K562 (cell line): ENCODE results near the gene FBXO22. TPM values are rescaled to one million over a fixed set of nuclear protein-coding genes. Genes with fewer than 3 reads are reported as not detected.
A peak's percentile ranks its signal among the peaks of the same experiment; 100 is the strongest.

ENCODE experiments used
- CHD4 ChIP-seq: fragments of 200-600 bp; sonication (generic); IDR thresholded peaks from 3 replicates; pipeline ENCODE4 v1.6.1; 2012; ENCODE audit warnings: low read depth, mild to moderate bottlenecking, mixed read lengths, low read length, inconsistent platforms; ENCODE audit not compliant: insufficient read depth, insufficient replicate concordance, poor library complexity, severe bottlenecking
- E2F3 ChIP-seq: fragments of 250-450 bp; sonication (Bioruptor Pico); IDR thresholded peaks from 2 replicates; pipeline ENCODE4 v1.4.0; 2020; ENCODE audit warnings: mild to moderate bottlenecking
- KDM2B ChIP-seq: fragments of 250-450 bp; sonication (Bioruptor Pico); IDR thresholded peaks from 2 replicates; pipeline ENCODE4 v1.8.0; 2021; ENCODE audit warnings: mild to moderate bottlenecking, moderate library complexity
- STAT5A ChIP-seq: IDR thresholded peaks from 2 replicates; pipeline ENCODE4 v1.6.1; 2012; ENCODE audit warnings: low read length, inconsistent platforms, borderline replicate concordance
- YBX1 ChIP-seq: fragments of 450-650 bp; IDR thresholded peaks from 2 replicates; pipeline ENCODE4 v1.7.1; 2016; ENCODE audit warnings: mild to moderate bottlenecking
- ZBTB5 ChIP-seq: fragments of 450-650 bp; IDR thresholded peaks from 2 replicates; pipeline ENCODE4 v1.6.1; 2017; ENCODE audit warnings: antibody characterized with exemption
- ZZZ3 ChIP-seq: fragments of 450-650 bp; IDR thresholded peaks from 2 replicates; pipeline ENCODE4 v1.6.1; 2016; ENCODE audit warnings: antibody characterized with exemption, mild to moderate bottlenecking, moderate library complexity
- polyA plus RNA-seq, 8 experiments: library from polyadenylated mRNA; depleted of rRNA in 4 of 8; stranded (reverse) in 5 of 8; unstranded in 3 of 8; fragments of >200 nt; fragmentation: Nextera tagmentation in 2 of 8; fragmentation: Illumina TruSeq in 1 of 8; extraction: Ambion mirVana in 2 of 8; extraction: Trizol in 1 of 8; gene quantifications; 2 replicates each; pipeline versions ENCODE4 v1.2.1 to v1.2.3, GENCODE V29; 2011 to 2014; ENCODE audit warnings: inconsistent platforms in 1 of 8, missing spikeins in 1 of 8
- total RNA-seq, 7 experiments: library from RNA; depleted of rRNA in 6 of 7; stranded (reverse); fragments of >200 nt in 6 of 7; fragmentation: Illumina TruSeq in 2 of 7; extraction: Trizol in 2 of 7; gene quantifications; 2 replicates each; pipeline versions ENCODE4 v1.2.1 to v1.2.3, GENCODE V29; 2011 to 2021; ENCODE audit warnings: low replicate concordance in 1 of 7
- TF ChIP-seq, protein P1 (sequence below), 2 experiments: fragments of 450-650 bp in 1 of 2; sonication (generic) in 1 of 2; formaldehyde crosslinking in 1 of 2; IDR thresholded peaks in 1 of 2; conservative IDR thresholded peaks in 1 of 2; 2 replicates each; pipeline versions ENCODE4 v1.6.1 to v1.8.1; 2016 to 2023; ENCODE audit warnings: mild to moderate bottlenecking in 2 of 2, moderate library complexity in 2 of 2, inconsistent platforms in 1 of 2, missing genetic modification reagents in 1 of 2
- TF ChIP-seq, protein P2 (sequence below): fragments of 250-450 bp; sonication (Bioruptor Pico); IDR thresholded peaks from 2 replicates; pipeline ENCODE4 v1.8.0; 2022; ENCODE audit warnings: moderate library complexity, mild to moderate bottlenecking, inconsistent platforms
- TF ChIP-seq, protein P3 (sequence below): fragments of 250-450 bp; sonication (Bioruptor Pico); IDR thresholded peaks from 2 replicates; pipeline ENCODE4 v1.4.0; 2020

FBXO22 gene
- total and polyA plus RNA-seq, 9 of the 15 experiments (the other 6 are each of a cell fraction or from before 2014, with no cell fraction given) = 24.4 to 99.4 (median 66.5) TPM

DNA sequence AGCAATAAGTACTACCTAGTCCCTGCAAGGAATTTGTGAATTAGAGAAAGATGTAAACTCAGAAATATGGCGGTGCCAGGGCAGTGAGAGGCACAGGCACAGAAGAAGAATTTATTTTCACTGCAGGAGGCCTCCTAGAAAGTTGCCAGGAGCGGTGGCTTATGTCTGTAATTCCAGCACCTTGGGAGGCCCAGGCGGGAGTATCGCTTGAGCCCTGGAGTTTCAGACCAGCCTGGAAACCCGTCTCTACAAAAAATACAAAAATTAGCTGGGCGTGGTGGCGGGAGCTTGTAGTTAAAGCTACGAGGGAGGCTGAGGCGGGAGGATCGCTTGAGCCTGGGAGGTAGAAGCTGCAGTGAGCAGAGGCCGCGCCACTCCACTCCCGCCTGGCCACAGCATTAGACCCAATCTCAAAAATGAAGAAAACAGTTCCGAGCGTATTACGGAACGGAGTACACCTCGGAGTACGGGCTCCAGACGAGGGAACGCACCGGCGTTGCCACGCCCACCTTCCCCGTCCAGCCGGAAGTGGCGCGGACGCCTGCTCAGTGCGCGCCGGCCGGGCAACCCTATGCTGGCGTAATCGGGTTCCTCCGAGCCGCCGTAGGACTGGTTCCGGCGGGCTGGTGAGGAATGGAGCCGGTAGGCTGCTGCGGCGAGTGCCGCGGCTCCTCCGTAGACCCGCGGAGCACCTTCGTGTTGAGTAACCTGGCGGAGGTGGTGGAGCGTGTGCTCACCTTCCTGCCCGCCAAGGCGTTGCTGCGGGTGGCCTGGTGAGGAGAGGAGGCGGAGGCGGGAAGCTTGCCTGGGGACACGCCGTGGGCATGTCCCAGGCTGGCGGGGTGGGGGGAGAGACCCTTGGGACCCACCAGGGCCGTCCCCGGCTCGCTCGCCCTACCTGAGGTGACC is at the start of gene FBXO22 (continued):
- TF ChIP-seq, protein P1, sequence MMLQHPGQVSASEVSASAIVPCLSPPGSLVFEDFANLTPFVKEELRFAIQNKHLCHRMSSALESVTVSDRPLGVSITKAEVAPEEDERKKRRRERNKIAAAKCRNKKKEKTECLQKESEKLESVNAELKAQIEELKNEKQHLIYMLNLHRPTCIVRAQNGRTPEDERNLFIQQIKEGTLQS (IDR thresholded peaks at IDR 0.05) = no peak
- TF ChIP-seq, protein P1 (CRISPR knock-in tag; conservative IDR thresholded peaks at IDR 0.05) = no peak
- TF ChIP-seq STAT5A = no peak
- TF ChIP-seq ZZZ3 = no peak
- peak; percentile 65; the same call in 1 of the 2 replicates for TF ChIP-seq KDM2B (CRISPR knock-in tag)
- TF ChIP-seq, protein P2, sequence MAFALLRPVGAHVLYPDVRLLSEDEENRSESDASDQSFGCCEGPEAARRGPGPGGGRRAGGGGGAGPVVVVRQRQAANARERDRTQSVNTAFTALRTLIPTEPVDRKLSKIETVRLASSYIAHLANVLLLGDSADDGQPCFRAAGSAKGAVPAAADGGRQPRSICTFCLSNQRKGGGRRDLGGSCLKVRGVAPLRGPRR (CRISPR knock-in tag) = no peak
- TF ChIP-seq, protein P3, sequence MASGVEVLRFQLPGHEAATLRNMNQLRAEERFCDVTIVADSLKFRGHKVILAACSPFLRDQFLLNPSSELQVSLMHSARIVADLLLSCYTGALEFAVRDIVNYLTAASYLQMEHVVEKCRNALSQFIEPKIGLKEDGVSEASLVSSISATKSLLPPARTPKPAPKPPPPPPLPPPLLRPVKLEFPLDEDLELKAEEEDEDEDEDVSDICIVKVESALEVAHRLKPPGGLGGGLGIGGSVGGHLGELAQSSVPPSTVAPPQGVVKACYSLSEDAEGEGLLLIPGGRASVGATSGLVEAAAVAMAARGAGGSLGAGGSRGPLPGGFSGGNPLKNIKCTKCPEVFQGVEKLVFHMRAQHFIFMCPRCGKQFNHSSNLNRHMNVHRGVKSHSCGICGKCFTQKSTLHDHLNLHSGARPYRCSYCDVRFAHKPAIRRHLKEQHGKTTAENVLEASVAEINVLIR = peak; percentile 55
- TF ChIP-seq YBX1 = no peak
- TF ChIP-seq E2F3 (CRISPR knock-in tag) = peak; percentile 38; the same call in 1 of the 2 replicates
- TF ChIP-seq ZBTB5 = no peak
- no peak for TF ChIP-seq CHD4
